CD4-positive, alpha-beta memory T cell (primary cell): ENCODE data around the gene CDKL1. TPM values are rescaled to one million over a fixed set of nuclear protein-coding genes. Genes with fewer than 3 reads are reported as not detected.

Experiments used
- CTCF ChIA-PET: fragments of 350-600 bp; sonication (Branson Sonifier 250); formaldehyde crosslinking; loops from one replicate; lab custom pipeline; 2021; ENCODE audit warnings: inconsistent platforms; ENCODE audit not compliant: partially characterized antibody; lab: Charles Lee
- POLR2A ChIA-PET: fragments of 350-600 bp; sonication (Branson Sonifier 250); formaldehyde crosslinking; loops from one replicate; lab custom pipeline; 2021; ENCODE audit not compliant: partially characterized antibody; lab: Charles Lee
- DNase-seq, 5 donors: peaks; one replicate each; pipeline versions ENCODE4 v3.0.0 to v3.0.0-alpha.2; 2020 to 2022; ENCODE audit warnings: mixed read lengths in 1 of 5
- H3K27ac ChIP-seq: one replicate; pipeline ENCODE4 v1.7.0; 2013; ENCODE audit warnings: low read depth, low read length
- H3K27me3 ChIP-seq: 2 replicates; pipeline ENCODE4 v1.7.0; 2013; ENCODE audit warnings: mild to moderate bottlenecking, low read length, moderate library complexity; ENCODE audit not compliant: insufficient read depth
- H3K36me3 ChIP-seq: 2 replicates; pipeline ENCODE4 v1.7.0; 2013; ENCODE audit warnings: mild to moderate bottlenecking, low read length, moderate library complexity; ENCODE audit not compliant: insufficient read depth
- H3K4me1 ChIP-seq: 2 replicates; pipeline ENCODE4 v1.7.0; 2013; ENCODE audit warnings: mild to moderate bottlenecking, low read length, moderate library complexity; ENCODE audit not compliant: insufficient read depth
- H3K4me3 ChIP-seq, 2 donors: one replicate each; pipeline ENCODE4 v1.7.0; 2013; ENCODE audit warnings: low read length in 2 of 2, mild to moderate bottlenecking in 1 of 2
- H3K9me3 ChIP-seq, 2 donors: one replicate each; pipeline ENCODE4 v1.7.0; 2013; ENCODE audit warnings: low read length in 2 of 2, control low read depth in 1 of 2; ENCODE audit not compliant: control insufficient read depth in 1 of 2
- H3K27ac Mint-ChIP-seq, 7 donors: one replicate each; pipeline ENCODE4 v1.8.0; 2020 to 2021; ENCODE audit warnings: mixed read lengths in 7 of 7, mild to moderate bottlenecking in 6 of 7, inconsistent platforms in 3 of 7, moderate library complexity in 3 of 7
- H3K27me3 Mint-ChIP-seq, 2 donors: one replicate each; pipeline ENCODE4 v1.8.0; 2020 to 2021; ENCODE audit warnings: mixed read lengths in 2 of 2
- H3K36me3 Mint-ChIP-seq, 2 donors: one replicate each; pipeline ENCODE4 v1.8.0; 2020 to 2021; ENCODE audit warnings: mixed read lengths in 2 of 2, inconsistent platforms in 1 of 2, mild to moderate bottlenecking in 1 of 2
- H3K4me1 Mint-ChIP-seq, 4 donors: one replicate each; pipeline ENCODE4 v1.8.0; 2020 to 2021; ENCODE audit warnings: mixed read lengths in 4 of 4, mild to moderate bottlenecking in 1 of 4
- H3K4me3 Mint-ChIP-seq, 8 donors: one replicate each; pipeline ENCODE4 v1.8.0; 2020 to 2021; ENCODE audit warnings: mixed read lengths in 8 of 8, mild to moderate bottlenecking in 7 of 8, moderate library complexity in 6 of 8, inconsistent platforms in 3 of 8
- H3K9me3 Mint-ChIP-seq, 8 donors: one replicate each; pipeline ENCODE4 v1.8.0; 2020 to 2021; ENCODE audit warnings: mixed read lengths in 8 of 8, mild to moderate bottlenecking in 5 of 8, inconsistent platforms in 3 of 8, moderate library complexity in 1 of 8
- intact Hi-C: fragments of 100-400 bp; cut with micrococcal nuclease; formaldehyde crosslinking; loops from one replicate; pipeline ENCODE4 v1.15.1; 2023
- polyA plus RNA-seq, 2 donors: library from polyadenylated mRNA; unstranded; fragments of 300-500 nt; fragmentation: Illumina TruSeq; gene quantifications; one replicate each; pipeline ENCODE4 v1.2.3, GENCODE V29; 2021
- total RNA-seq, 2 experiments: library from RNA; stranded (reverse); gene quantifications; one replicate each; pipeline ENCODE4 v1.2.3, GENCODE V29; 2021

The CDKL1 gene
- total and polyA plus RNA-seq, 4 experiments from 2014 or later = 1.6 to 12.0 (median 6.4) TPM

DNA sequence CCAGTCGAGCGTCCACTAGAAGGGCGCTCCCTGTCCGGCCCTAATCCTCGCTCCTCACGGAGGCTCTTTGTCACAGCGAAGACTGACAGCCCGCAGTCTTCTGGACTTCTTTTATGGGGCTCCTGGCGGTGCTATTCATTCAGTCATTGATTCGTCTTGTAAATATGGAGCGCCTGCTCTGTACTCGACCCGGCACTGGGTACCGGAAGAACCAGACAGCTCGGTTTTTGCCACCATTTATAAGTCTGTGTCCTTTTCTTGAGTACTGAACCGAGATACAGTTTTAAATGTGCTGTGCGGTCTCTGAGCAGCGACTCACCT, 84.0 kb downstream of the CDKL1 start:
- ChIA-PET POLR2A (interaction anchor here (0.8 to 2.7 kb wide), 11 partner anchors 8 to 714 kb away, joined by 3 to 24 read pairs (median 9); partner anchors contain the start of genes KLHDC1, KLHDC2, LRR1 and MAP4K5), CTCF (interaction anchor here (1.1 to 4.1 kb wide), 6 partner anchors 9 to 726 kb away, joined by 3 to 50 read pairs (median 4); partner anchors contain the start of gene RPS29)
- Mint-ChIP-seq H3K9me3 (no peaks in the 10 kb centered on the region), H3K27me3 (no peaks in the 10 kb centered on the region), H3K27ac (peak overlapping the region; percentile 92 to 99 (median 99)), H3K36me3 (peaks cover 7 to 11% of the 10 kb centered on the region in 2 donors), H3K4me3 (peak overlapping the region; percentile 91 to 98 (median 97)), H3K4me1 (peaks cover 30 to 50% (median 35%) of the 10 kb centered on the region in 4 donors)
- Histone ChIP-seq H3K36me3 (no peaks in the 10 kb centered on the region), H3K4me1 (peaks cover 30% of the 10 kb centered on the region), H3K27ac (peak overlapping the region; percentile 76), H3K4me3 (peak overlapping the region; percentile 53 to 77), H3K27me3 (no peaks in the 10 kb centered on the region), H3K9me3 (no peaks in the 10 kb centered on the region)
- intact Hi-C loops = loop anchor here (1.0 to 5.0 kb wide), 11 partner anchors 9 to 1550 kb away; partner anchors contain the start of genes GNG2, KLHDC2, MAP4K5 and NEMF
- peak in 3 of 5 donors; percentile 77 to 81 (median 78) for DNase-seq

DNA sequence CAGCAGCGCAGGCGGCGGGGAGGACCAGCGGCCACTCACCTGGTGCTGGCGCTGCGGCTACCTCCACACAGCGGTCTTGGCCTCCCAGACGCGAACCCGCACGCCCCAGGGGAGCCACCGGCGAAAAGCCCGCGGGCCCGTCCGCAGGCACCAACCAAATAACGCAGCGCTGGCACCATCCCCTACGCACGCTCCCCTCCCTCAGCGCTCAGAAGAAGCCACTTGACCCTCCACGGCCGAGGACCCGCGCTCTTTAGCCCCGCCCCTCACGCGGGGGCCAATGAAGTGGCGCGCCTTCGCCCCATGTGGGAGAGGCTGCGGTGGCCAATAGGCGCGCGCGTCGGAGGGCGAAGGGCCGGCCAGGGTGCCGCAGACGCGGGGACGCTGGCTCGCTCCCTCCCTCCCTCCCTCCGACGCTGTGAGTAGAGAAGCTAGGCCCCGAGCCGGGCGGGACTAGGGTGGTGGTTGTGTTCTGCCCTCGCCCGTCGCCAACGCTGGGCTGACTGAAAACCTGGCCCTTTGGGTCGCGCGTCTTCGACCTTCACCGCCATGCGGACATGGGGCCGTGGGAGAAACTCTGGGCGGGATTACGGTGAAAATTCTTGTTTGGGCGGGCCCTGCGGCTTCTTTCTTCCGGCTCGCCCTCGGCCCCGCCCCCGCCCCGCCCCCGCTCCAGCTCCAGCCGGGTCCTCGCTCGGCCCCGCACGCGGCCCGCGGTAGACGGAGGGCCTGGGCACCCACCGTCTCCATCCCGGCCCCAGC, 84.5 kb downstream of the CDKL1 start, which contains the start of the genes DMAC2L and L2HGDH:
Gene DMAC2L, plus strand, starts transcription at position 353 of the 762 bp plus-strand sequence. CDS start 9,164 bp downstream, outside the sequence.
Gene L2HGDH, minus strand, starts transcription at position 258 of the 762 bp plus-strand sequence. Its CDS starts 79 bp downstream, at position 179.
- Mint-ChIP-seq H3K4me1 (peaks cover 30 to 47% (median 34%) of the 10 kb centered on the region in 4 donors), H3K36me3 (peaks cover 7 to 11% of the 10 kb centered on the region in 2 donors), H3K4me3 (peak within 1 kb of the TSS; percentile 91 to 98 (median 97)), H3K9me3 (no peaks in the 10 kb centered on the region), H3K27me3 (no peaks in the 10 kb centered on the region), H3K27ac (peak within 1 kb of the TSS; percentile 92 to 99 (median 99))
- ChIA-PET POLR2A (interaction anchor here (0.6 to 2.7 kb wide), 16 partner anchors 9 to 713 kb away, joined by 3 to 24 read pairs (median 4); partner anchors contain the start of genes KLHDC1, KLHDC2, LRR1 and MAP4K5), CTCF (interaction anchor here (0.8 to 4.1 kb wide), 7 partner anchors 10 to 726 kb away, joined by 3 to 50 read pairs (median 4); partner anchors contain the start of gene RPS29)
- DNase-seq = peak; percentile 86 to 91 (median 89)
- peak within 1 kb of the TSS; percentile 76 for H3K27ac ChIP-seq
- no peaks in the 10 kb centered on the region for H3K9me3 ChIP-seq
- peaks cover 30% of the 10 kb centered on the region for H3K4me1 ChIP-seq
- intact Hi-C loops = loop anchor here (1.0 to 5.0 kb wide), 11 partner anchors 9 to 1550 kb away; partner anchors contain the start of genes GNG2, KLHDC2, MAP4K5 and NEMF
- H3K36me3 ChIP-seq = no peaks in the 10 kb centered on the region
- H3K4me3 ChIP-seq = peak within 1 kb of the TSS; percentile 77 to 92
- no peaks in the 10 kb centered on the region for H3K27me3 ChIP-seq

DNA sequence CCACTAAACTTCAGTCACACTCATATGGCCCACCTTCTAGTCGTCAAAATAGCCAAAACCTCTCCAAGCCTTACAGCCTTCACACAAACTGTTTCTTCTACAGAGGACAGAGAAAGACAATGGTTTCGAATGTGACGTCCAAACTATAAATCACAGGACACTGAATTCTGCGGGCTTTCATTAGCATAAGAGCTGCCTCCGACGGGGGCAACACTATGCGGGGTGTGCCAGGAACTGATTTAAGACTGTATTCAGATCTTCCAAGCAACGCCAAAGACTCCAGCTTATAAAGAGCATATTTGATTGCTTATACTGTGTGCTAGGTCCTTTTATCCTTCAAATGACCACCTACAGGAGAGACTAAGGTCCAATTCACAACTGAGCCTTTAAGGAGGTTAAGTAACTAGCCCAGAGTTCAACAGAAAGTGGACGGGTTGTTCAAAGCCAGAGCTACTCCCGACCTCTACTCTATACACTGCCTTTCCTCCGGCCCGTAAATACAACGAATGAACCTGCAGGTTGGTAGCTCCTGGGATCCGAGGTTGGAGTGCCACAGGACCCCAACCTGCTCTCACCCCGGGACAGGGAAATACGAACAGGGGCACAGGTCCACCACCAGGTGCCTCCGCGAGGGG, 85.2 kb downstream of the CDKL1 start:
- no peaks in the 10 kb centered on the region for H3K27me3 Mint-ChIP-seq
- no peaks in the 10 kb centered on the region for H3K9me3 Mint-ChIP-seq
- H3K4me1 ChIP-seq = peaks cover 30% of the 10 kb centered on the region
- H3K36me3 Mint-ChIP-seq = peaks cover 4 to 11% of the 10 kb centered on the region in 2 donors
- intact Hi-C loops = loop anchor here (5.0 kb wide), 2 partner anchors 544 to 1551 kb away; partner anchors contain the start of genes GNG2 and KLHDC2
- H3K36me3 ChIP-seq = no peaks in the 10 kb centered on the region
- CTCF ChIA-PET = interaction anchor here (0.8 to 4.1 kb wide), 8 partner anchors 11 to 725 kb away, joined by 3 to 50 read pairs (median 4); partner anchors contain the start of genes CDKL1 and RPS29
- POLR2A ChIA-PET = interaction anchor here (0.9 to 2.7 kb wide), 15 partner anchors 9 to 713 kb away, joined by 3 to 24 read pairs (median 5); partner anchors contain the start of genes KLHDC1, KLHDC2, LRR1 and MAP4K5
- H3K4me3 Mint-ChIP-seq = peak overlapping the region; percentile 91 to 98 (median 97)
- no peaks in the 10 kb centered on the region for H3K9me3 ChIP-seq
- peaks cover 27 to 40% (median 33%) of the 10 kb centered on the region in 4 donors for H3K4me1 Mint-ChIP-seq
- peak overlapping the region; percentile 76 for H3K27ac ChIP-seq
- peak overlapping the region; percentile 77 to 92 for H3K4me3 ChIP-seq
- no peaks in the 10 kb centered on the region for H3K27me3 ChIP-seq
- peak overlapping the region; percentile 42 to 99 (median 93) for H3K27ac Mint-ChIP-seq
- peak in 2 of 5 donors; percentile 4 to 41 for DNase-seq

DNA sequence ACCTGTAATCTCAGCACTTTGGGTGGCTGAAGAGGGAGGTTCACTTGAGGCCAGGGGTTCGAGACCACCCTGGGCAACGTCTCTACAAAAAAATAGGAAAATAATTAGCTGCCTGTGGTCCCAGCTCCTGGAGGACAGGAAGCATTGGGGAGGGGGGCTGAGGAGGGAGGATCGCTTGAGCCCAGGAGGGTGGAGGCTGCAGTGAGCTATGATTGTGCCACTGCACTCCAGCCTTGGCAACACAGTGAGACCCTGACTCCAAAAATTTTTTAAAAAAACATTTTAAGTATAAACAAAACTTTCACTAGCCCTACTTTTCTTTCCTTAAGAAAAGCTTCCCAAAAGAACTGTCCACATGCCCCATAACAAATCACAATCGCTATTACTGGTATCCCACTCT, 86.2 kb downstream of the CDKL1 start:
- no peaks in the 10 kb centered on the region for H3K9me3 Mint-ChIP-seq
- no peak for DNase-seq
- H3K36me3 Mint-ChIP-seq = peaks cover 0 to 9% of the 10 kb centered on the region in 2 donors
- H3K27ac ChIP-seq = no peak overlapping the region
- H3K4me1 Mint-ChIP-seq = peaks cover 19 to 35% (median 28%) of the 10 kb centered on the region in 4 donors
- H3K4me3 Mint-ChIP-seq = peak overlapping the region in 4 of 8 donors; percentile 10 to 75 (median 56)
- H3K27ac Mint-ChIP-seq = no peak overlapping the region
- H3K27me3 Mint-ChIP-seq = no peaks in the 10 kb centered on the region
- no peak overlapping the region for H3K4me3 ChIP-seq
- intact Hi-C loops = loop anchor here (5.0 kb wide), 2 partner anchors 543 to 1552 kb away; partner anchors contain the start of genes GNG2 and KLHDC2
- ChIA-PET POLR2A (interaction anchor here (1.0 to 2.6 kb wide), 5 partner anchors 10 to 690 kb away, joined by 3 to 24 read pairs (median 8); partner anchors contain the start of genes MGAT2, RPL36AL and SOS2), CTCF (interaction anchor here (4.1 kb wide), 1 partner anchor 12 kb away, joined by 50 read pairs; no protein-coding TSS in a partner anchor)
- no peaks in the 10 kb centered on the region for H3K27me3 ChIP-seq
- H3K36me3 ChIP-seq = no peaks in the 10 kb centered on the region
- H3K9me3 ChIP-seq = no peaks in the 10 kb centered on the region
- peaks cover 30% of the 10 kb centered on the region for H3K4me1 ChIP-seq

DNA sequence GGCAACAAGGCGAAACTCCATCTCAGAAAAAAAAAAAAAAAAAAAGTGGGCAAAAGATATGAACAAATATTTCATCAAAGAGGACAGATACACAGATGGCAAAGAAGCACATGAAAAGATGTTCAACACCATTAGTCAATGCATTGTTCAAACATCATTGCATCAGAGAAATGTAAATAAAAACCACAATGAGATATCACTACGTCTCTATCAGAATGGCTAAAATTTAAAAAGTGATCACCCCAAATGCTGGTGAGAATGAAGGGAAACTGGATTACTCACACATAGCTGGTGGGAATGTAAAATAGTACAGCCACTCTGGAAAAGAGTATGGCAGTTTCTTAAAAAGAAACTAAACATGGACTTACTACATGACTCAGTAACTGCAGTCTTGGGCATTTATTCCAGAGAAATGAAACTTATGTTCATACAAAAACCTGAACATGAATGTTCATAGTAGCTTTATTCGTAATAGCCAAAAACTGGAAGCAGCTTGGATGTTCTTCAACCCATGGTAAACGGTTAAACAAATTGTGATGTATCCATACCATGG, 88.2 kb downstream of the CDKL1 start:
- Mint-ChIP-seq H3K27me3 (no peaks in the 10 kb centered on the region), H3K9me3 (no peaks in the 10 kb centered on the region), H3K27ac (no peak overlapping the region), H3K36me3 (peaks cover 0 to 6% of the 10 kb centered on the region in 2 donors), H3K4me1 (peaks cover 14 to 25% (median 19%) of the 10 kb centered on the region in 4 donors), H3K4me3 (no peak overlapping the region)
- no peaks in the 10 kb centered on the region for H3K36me3 ChIP-seq
- no peak for DNase-seq
- H3K4me3 ChIP-seq = no peak overlapping the region
- no peak overlapping the region for H3K27ac ChIP-seq
- ChIA-PET CTCF (interaction anchor here (1.4 kb wide), 1 partner anchor 12 kb away, joined by 3 read pairs; no protein-coding TSS in a partner anchor), POLR2A (no interaction called here)
- no peaks in the 10 kb centered on the region for H3K27me3 ChIP-seq
- H3K9me3 ChIP-seq = no peaks in the 10 kb centered on the region
- intact Hi-C loops = no loop called here
- peaks cover 22% of the 10 kb centered on the region for H3K4me1 ChIP-seq

DNA sequence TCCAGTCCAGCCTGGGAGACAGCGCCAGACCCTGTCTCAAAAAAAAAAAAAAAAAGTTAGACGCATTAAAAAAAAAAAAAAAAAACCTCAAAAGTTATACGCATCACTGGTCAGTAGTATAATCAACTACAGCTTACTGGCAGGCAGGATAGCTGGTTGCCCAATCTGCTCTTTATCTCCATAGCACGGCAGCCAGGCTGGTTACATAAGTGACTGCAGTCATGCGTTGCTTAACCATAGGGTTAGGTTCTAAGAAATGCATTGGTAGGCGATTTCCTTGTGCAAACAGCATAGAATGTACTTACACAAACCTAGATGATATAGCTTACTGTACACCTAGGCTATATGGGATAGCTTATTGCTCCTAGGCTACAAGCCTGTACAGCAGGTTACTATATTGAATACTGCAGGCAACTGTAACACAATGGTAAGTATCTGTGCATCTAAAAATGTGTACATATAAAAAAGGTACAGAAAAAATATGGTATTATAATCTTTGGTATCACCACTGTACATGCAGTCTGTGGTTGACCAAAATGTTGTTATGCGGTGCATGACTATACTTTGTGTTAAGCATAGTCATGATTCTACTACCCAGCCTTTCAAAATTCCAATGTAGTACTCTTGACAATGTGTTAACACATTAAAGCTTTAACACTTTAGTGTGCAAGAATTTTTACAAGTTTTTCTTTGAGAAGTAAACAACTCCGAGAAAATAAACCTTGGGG, 92.8 kb downstream of the CDKL1 start:
- Histone ChIP-seq H3K4me3 (no peak overlapping the region), H3K9me3 (no peaks in the 10 kb centered on the region), H3K36me3 (no peaks in the 10 kb centered on the region), H3K27me3 (no peaks in the 10 kb centered on the region), H3K4me1 (no peaks in the 10 kb centered on the region), H3K27ac (no peak overlapping the region)
- no peak for DNase-seq
- H3K27me3 Mint-ChIP-seq = no peaks in the 10 kb centered on the region
- ChIA-PET POLR2A (no interaction called here), CTCF (interaction anchor here (0.7 to 1.5 kb wide), 4 partner anchors 10 to 805 kb away, joined by 3 to 4 read pairs (median 4); no protein-coding TSS in a partner anchor)
- intact Hi-C loops = no loop called here
- no peak overlapping the region for H3K4me3 Mint-ChIP-seq
- H3K36me3 Mint-ChIP-seq = peaks cover 3 to 10% of the 10 kb centered on the region in 2 donors
- H3K4me1 Mint-ChIP-seq = peaks cover 0 to 3% (median under 1%) of the 10 kb centered on the region in 4 donors
- no peaks in the 10 kb centered on the region for H3K9me3 Mint-ChIP-seq
- H3K27ac Mint-ChIP-seq = no peak overlapping the region
